Natural killer cell (primary cell): ENCODE results near the gene WDR43. TPM values are rescaled to one million over a fixed set of nuclear protein-coding genes. Genes with fewer than 3 reads are reported as not detected.

ENCODE experiments used
- ATAC-seq, 3 donors: fragments of 150-1000 bp in 2 of 3; fragments of 200-7000 bp in 1 of 3; cut with Tn5 transposase; 1 replicate in 1 of 3; 2 replicates in 2 of 3; pipeline ENCODE4 v1.10.0; 2021; ENCODE audit warnings: mild to moderate bottlenecking in 2 of 3, moderate library complexity in 2 of 3
- DNase-seq, 2 donors: peaks; one replicate each; pipeline versions ENCODE4 v3.0.0 to v3.0.0-alpha.2; 2013 to 2021; ENCODE audit warnings: mixed read lengths in 1 of 2
- H3K27ac ChIP-seq: one replicate; pipeline ENCODE4 v1.5.1; 2013; ENCODE audit warnings: mild to moderate bottlenecking, low read length
- H3K27me3 ChIP-seq: one replicate; pipeline ENCODE4 v1.6.1; 2013; ENCODE audit warnings: low read length; ENCODE audit not compliant: control insufficient read depth, insufficient read depth
- H3K36me3 ChIP-seq: one replicate; pipeline ENCODE4 v1.6.1; 2013; ENCODE audit warnings: low read length; ENCODE audit not compliant: control insufficient read depth, insufficient read depth
- H3K4me1 ChIP-seq: one replicate; pipeline ENCODE4 v1.6.1; 2013; ENCODE audit warnings: low read length; ENCODE audit not compliant: control insufficient read depth, insufficient read depth
- H3K4me3 ChIP-seq: one replicate; pipeline ENCODE4 v1.5.1; 2013; ENCODE audit warnings: low read length
- H3K9me3 ChIP-seq: one replicate; pipeline ENCODE4 v1.6.1; 2013; ENCODE audit warnings: low read length; ENCODE audit not compliant: control insufficient read depth, insufficient read depth
- H3K27ac Mint-ChIP-seq, 2 donors: one replicate each; pipeline ENCODE4 v1.8.0; 2022; ENCODE audit warnings: mild to moderate bottlenecking in 2 of 2, mixed read lengths in 2 of 2, moderate library complexity in 1 of 2
- H3K27me3 Mint-ChIP-seq, 2 donors: one replicate each; pipeline ENCODE4 v1.8.0; 2022; ENCODE audit warnings: low read depth in 2 of 2, mixed read lengths in 2 of 2
- H3K36me3 Mint-ChIP-seq: one replicate; pipeline ENCODE4 v1.8.0; 2022; ENCODE audit warnings: mixed read lengths
- H3K4me1 Mint-ChIP-seq, 2 donors: one replicate each; pipeline ENCODE4 v1.8.0; 2022; ENCODE audit warnings: mixed read lengths in 2 of 2
- H3K4me3 Mint-ChIP-seq: one replicate; pipeline ENCODE4 v1.8.0; 2022; ENCODE audit warnings: mild to moderate bottlenecking, moderate library complexity, mixed read lengths
- H3K9me3 Mint-ChIP-seq, 2 donors: one replicate each; pipeline ENCODE4 v1.8.0; 2022; ENCODE audit warnings: mixed read lengths in 2 of 2
- CTCF ChIP-seq: fragments of 200-600 bp; IDR thresholded peaks from one replicate; pipeline ENCODE4 v1.8.0; 2022; ENCODE audit warnings: antibody characterized with exemption
- WGBS: methylation state at CpG from one replicate; pipeline ENCODE4 v1.1.7; 2013; ENCODE audit warnings: missing lambda C conversion rate; ENCODE audit not compliant: insufficient coverage; 5-methylcytosine and 5-hydroxymethylcytosine counted together
- intact Hi-C: fragments of 100-400 bp; cut with micrococcal nuclease; formaldehyde crosslinking; loops from one replicate; pipeline ENCODE4 v1.14.2; 2022
- total RNA-seq, 4 donors: library from RNA; stranded (reverse); fragments of 120-200 nt in 1 of 4; gene quantifications; one replicate each; pipeline versions ENCODE4 v1.2.3 to v1.2.4, GENCODE V29; 2013 to 2022

WDR43 gene
- total RNA-seq, 3 donors from 2014 or later (not counting 1 experiment from before 2014, with no cell fraction given) = 45.1 to 53.2 (median 49.1) TPM

DNA sequence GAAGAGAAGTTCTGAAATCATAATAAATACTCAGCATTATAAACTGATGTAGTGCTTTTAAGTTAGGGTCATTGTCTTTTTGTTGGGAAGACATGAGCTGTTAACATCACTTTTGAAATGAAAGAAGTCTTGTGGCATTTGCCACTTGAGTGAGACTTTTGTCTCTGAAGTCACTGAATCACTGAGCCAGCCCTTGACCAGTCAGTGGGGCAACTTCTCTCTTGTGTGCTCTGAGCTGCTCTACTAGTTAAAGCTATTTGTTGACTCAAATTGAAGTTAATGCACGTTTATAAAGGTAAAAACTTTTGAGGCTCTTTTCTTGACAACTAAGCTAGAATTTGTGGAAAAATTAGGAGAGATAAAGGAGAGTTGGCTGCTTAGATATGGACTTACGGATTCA is 6.7 kb downstream of the WDR43 start:
- Mint-ChIP-seq H3K4me3 (no peak overlapping the region), H3K36me3 (peaks cover 2% of the 10 kb centered on the region), H3K27me3 (no peaks in the 10 kb centered on the region), H3K4me1 (peaks cover 36 to 47% of the 10 kb centered on the region in 2 donors), H3K27ac (no peak overlapping the region), H3K9me3 (no peaks in the 10 kb centered on the region)
- no peak overlapping the region for H3K4me3 ChIP-seq
- DNase-seq (no peak), ATAC-seq (no peak)
- H3K4me1 ChIP-seq = no peaks in the 10 kb centered on the region
- H3K36me3 ChIP-seq = peaks cover 20% of the 10 kb centered on the region
- 69% methylated on average over 2 of the region's 2 CpGs for WGBS
- H3K9me3 ChIP-seq = no peaks in the 10 kb centered on the region
- TF ChIP-seq CTCF = no peak
- no peak overlapping the region for H3K27ac ChIP-seq
- H3K27me3 ChIP-seq = no peaks in the 10 kb centered on the region
- intact Hi-C loops = no loop called here

DNA sequence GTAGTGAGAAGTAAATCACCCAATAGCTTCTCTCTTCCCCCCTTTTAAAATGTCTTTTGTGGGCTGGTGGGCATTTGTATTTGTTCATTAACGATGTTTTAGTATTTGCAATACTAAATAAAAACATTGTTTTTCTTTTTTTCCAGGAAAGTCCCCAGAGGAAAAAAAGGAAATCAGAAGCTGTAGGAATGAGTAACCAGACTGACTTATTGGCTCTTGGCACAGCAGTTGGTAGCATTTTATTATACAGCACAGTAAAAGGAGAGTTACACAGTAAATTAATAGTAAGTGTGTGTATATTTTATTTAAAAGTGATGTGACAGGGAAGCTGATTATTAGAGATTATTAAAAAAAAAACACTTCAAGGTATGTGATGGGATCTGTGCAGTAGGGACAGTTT is 7.4 kb downstream of the WDR43 start:
- Histone ChIP-seq H3K27ac (no peak overlapping the region), H3K9me3 (no peaks in the 10 kb centered on the region), H3K4me3 (no peak overlapping the region), H3K36me3 (peaks cover 25% of the 10 kb centered on the region), H3K4me1 (no peaks in the 10 kb centered on the region), H3K27me3 (no peaks in the 10 kb centered on the region)
- TF ChIP-seq CTCF = no peak
- peaks cover 33 to 50% of the 10 kb centered on the region in 2 donors for H3K4me1 Mint-ChIP-seq
- no peak overlapping the region for H3K4me3 Mint-ChIP-seq
- no peak overlapping the region for H3K27ac Mint-ChIP-seq
- no peak for DNase-seq
- no peaks in the 10 kb centered on the region for H3K27me3 Mint-ChIP-seq
- 100% methylated on average over 1 of the region's 1 CpG for WGBS
- peaks cover 8% of the 10 kb centered on the region for H3K36me3 Mint-ChIP-seq
- ATAC-seq = no peak
- intact Hi-C loops = no loop called here
- H3K9me3 Mint-ChIP-seq = no peaks in the 10 kb centered on the region

- Histone ChIP-seq H3K4me1 (no peaks in the 10 kb centered on the region), H3K36me3 (peaks cover 29% of the 10 kb centered on the region), H3K27me3 (no peaks in the 10 kb centered on the region), H3K9me3 (no peaks in the 10 kb centered on the region), H3K4me3 (no peak overlapping the region), H3K27ac (no peak overlapping the region)
- no peak for DNase-seq
- Mint-ChIP-seq H3K9me3 (no peaks in the 10 kb centered on the region), H3K27me3 (no peaks in the 10 kb centered on the region), H3K36me3 (peaks cover 12% of the 10 kb centered on the region), H3K27ac (no peak overlapping the region), H3K4me3 (no peak overlapping the region), H3K4me1 (peaks cover 29 to 47% of the 10 kb centered on the region in 2 donors)
- WGBS = 86% methylated on average over 3 of the region's 3 CpGs
- intact Hi-C loops = no loop called here
- no peak for ATAC-seq
- no peak for TF ChIP-seq CTCF
Observed at GRCh38 chr2:28902584-28902983, 8.1 kb downstream of the WDR43 start.

DNA sequence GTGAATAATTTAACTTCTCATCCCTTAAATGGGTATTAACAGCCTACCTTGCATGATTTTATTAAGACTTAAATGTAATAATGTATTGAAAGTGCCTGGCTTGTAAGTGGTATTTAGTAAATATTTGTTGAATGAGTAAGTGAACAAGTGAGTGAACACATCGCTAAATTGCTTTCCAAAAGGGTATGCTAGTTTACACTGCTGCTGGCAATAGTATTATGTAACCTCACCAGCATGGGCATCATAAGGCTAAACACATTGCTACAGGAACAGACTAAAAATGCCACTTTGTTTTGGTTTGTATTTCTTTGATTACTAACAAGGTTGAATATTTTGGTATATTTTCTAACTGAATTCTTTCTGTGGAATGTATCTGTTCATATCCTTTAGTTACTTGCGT is 9.8 kb downstream of the WDR43 start:
- ATAC-seq (no peak), DNase-seq (no peak)
- Histone ChIP-seq H3K36me3 (peaks cover 44% of the 10 kb centered on the region), H3K27me3 (no peaks in the 10 kb centered on the region), H3K27ac (no peak overlapping the region), H3K9me3 (no peaks in the 10 kb centered on the region), H3K4me3 (no peak overlapping the region), H3K4me1 (no peaks in the 10 kb centered on the region)
- Mint-ChIP-seq H3K9me3 (no peaks in the 10 kb centered on the region), H3K27ac (no peak overlapping the region), H3K27me3 (no peaks in the 10 kb centered on the region), H3K36me3 (peaks cover 12% of the 10 kb centered on the region), H3K4me3 (no peak overlapping the region), H3K4me1 (peaks cover 17 to 37% of the 10 kb centered on the region in 2 donors)
- TF ChIP-seq CTCF = no peak
- intact Hi-C loops = no loop called here
- WGBS = 89% methylated on average over 2 of the region's 2 CpGs
